HEK293 (cell line): Measurements from ENCODE around the gene NFIB.
A peak's percentile ranks its signal among the peaks of the same experiment; 100 is the strongest.

Experiments used
- CTCF ChIA-PET: fragments of 350-600 bp; formaldehyde crosslinking; extraction: SDS; loops from one replicate; lab custom pipeline; 2021; ENCODE audit warnings: antibody characterized with exemption; lab: Yijun Ruan, JAX
- POLR2A ChIA-PET: fragments of 300-600 bp; formaldehyde crosslinking; extraction: SDS; loops from one replicate; lab custom pipeline; 2020; ENCODE audit warnings: antibody characterized with exemption, inconsistent platforms; lab: Yijun Ruan, JAX
- H3K27ac ChIP-seq: fragments of 200-500 bp; sonication (Bioruptor generic); 2 replicates; pipeline ENCODE4 v1.5.1; 2014; ENCODE audit warnings: low read depth, low read length, control low read depth, inconsistent platforms; ENCODE audit errors: extremely low read depth
- H3K36me3 ChIP-seq, 2 experiments: fragments of 200-500 bp in 1 of 2; sonication (Bioruptor generic) in 1 of 2; 1 replicate in 1 of 2; 2 replicates in 1 of 2; pipeline ENCODE4 v1.5.1; 2014 to 2017; ENCODE audit warnings: inconsistent platforms in 2 of 2, low read length in 2 of 2; ENCODE audit not compliant: control insufficient read depth in 2 of 2, insufficient read depth in 1 of 2
- H3K4me1 ChIP-seq: fragments of 200-500 bp; sonication (Bioruptor generic); 2 replicates; pipeline ENCODE4 v1.5.1; 2014; ENCODE audit warnings: mild to moderate bottlenecking, low read length, inconsistent platforms; ENCODE audit not compliant: control insufficient read depth, insufficient read depth
- H3K4me3 ChIP-seq: 2 replicates; pipeline ENCODE4 v1.5.1; 2011; ENCODE audit warnings: low read depth, mild to moderate bottlenecking, control low read depth, low read length, moderate library complexity
- H3K9me3 ChIP-seq: fragments of 200-500 bp; sonication (Bioruptor generic); 2 replicates; pipeline ENCODE4 v1.5.1; 2014; ENCODE audit warnings: low read depth, low read length, inconsistent platforms; ENCODE audit not compliant: control insufficient read depth, insufficient read depth
- BCL11B ChIP-seq: fragments of 450-650 bp; formaldehyde crosslinking; IDR thresholded peaks from 2 replicates; pipeline ENCODE4 v1.5.1; 2016; ENCODE audit warnings: low read depth, missing biosample characterization, missing genetic modification characterization
- FEZF1 ChIP-seq: fragments of 450-650 bp; formaldehyde crosslinking; IDR thresholded peaks from 2 replicates; pipeline ENCODE4 v1.5.1; 2016; ENCODE audit warnings: missing biosample characterization, missing genetic modification characterization
- HOXD13 ChIP-seq: sonication (generic); formaldehyde crosslinking; IDR thresholded peaks from 2 replicates; pipeline ENCODE4 v1.8.0; 2022; ENCODE audit warnings: missing genetic modification reagents, borderline replicate concordance
- MEIS1 ChIP-seq: sonication (generic); formaldehyde crosslinking; IDR thresholded peaks from 2 replicates; pipeline ENCODE4 v1.8.1; 2022; ENCODE audit warnings: missing genetic modification reagents, mild to moderate bottlenecking, borderline replicate concordance
- PRDM1 ChIP-seq: fragments of 450-650 bp; formaldehyde crosslinking; IDR thresholded peaks from 2 replicates; pipeline ENCODE4; 2016; ENCODE audit warnings: missing biosample characterization, missing genetic modification characterization
- SCRT2 ChIP-seq: fragments of 450-650 bp; formaldehyde crosslinking; IDR thresholded peaks from 2 replicates; pipeline ENCODE4 v1.5.1; 2016; ENCODE audit warnings: missing biosample characterization, missing genetic modification characterization
- ZBTB17 ChIP-seq: fragments of 450-650 bp; formaldehyde crosslinking; IDR thresholded peaks from 2 replicates; pipeline ENCODE4 v1.5.1; 2016; ENCODE audit warnings: missing biosample characterization, missing genetic modification characterization
- ZBTB20 ChIP-seq: fragments of 450-650 bp; formaldehyde crosslinking; IDR thresholded peaks from 2 replicates; pipeline ENCODE4 v1.5.1; 2016; ENCODE audit warnings: missing biosample characterization, missing genetic modification characterization
- ZFP69B ChIP-seq: fragments of 450-650 bp; formaldehyde crosslinking; IDR thresholded peaks from 2 replicates; pipeline ENCODE4 v1.5.1; 2016; ENCODE audit warnings: missing biosample characterization, missing genetic modification characterization
- ZNF148 ChIP-seq: fragments of 450-650 bp; formaldehyde crosslinking; IDR thresholded peaks from 2 replicates; pipeline ENCODE4 v1.5.0; 2017; ENCODE audit warnings: missing biosample characterization, missing genetic modification characterization, borderline replicate concordance
- ZNF19 ChIP-seq: fragments of 450-650 bp; formaldehyde crosslinking; IDR thresholded peaks from 2 replicates; pipeline ENCODE4; 2016; ENCODE audit warnings: missing biosample characterization, missing genetic modification characterization, low read depth
- ZNF202 ChIP-seq: fragments of 450-650 bp; formaldehyde crosslinking; IDR thresholded peaks from 2 replicates; pipeline ENCODE4 v1.5.1; 2016; ENCODE audit warnings: missing biosample characterization, missing genetic modification characterization, borderline replicate concordance
- ZNF214 ChIP-seq: fragments of 450-650 bp; formaldehyde crosslinking; IDR thresholded peaks from 2 replicates; pipeline ENCODE4 v1.5.1; 2017; ENCODE audit warnings: missing biosample characterization, mild to moderate bottlenecking, missing genetic modification characterization, borderline replicate concordance
- ZNF341 ChIP-seq: fragments of 450-650 bp; formaldehyde crosslinking; IDR thresholded peaks from 2 replicates; pipeline ENCODE4; 2016; ENCODE audit warnings: low read depth, missing biosample characterization, missing genetic modification characterization
- ZNF433 ChIP-seq: fragments of 450-650 bp; formaldehyde crosslinking; IDR thresholded peaks from 2 replicates; pipeline ENCODE4 v1.5.1; 2016; ENCODE audit warnings: missing biosample characterization, missing genetic modification characterization, low read depth
- ZNF529 ChIP-seq: fragments of 450-650 bp; formaldehyde crosslinking; IDR thresholded peaks from 2 replicates; pipeline ENCODE4 v1.5.1; 2017; ENCODE audit warnings: missing genetic modification characterization, missing biosample characterization; ENCODE audit not compliant: insufficient replicate concordance
- ZNF544 ChIP-seq: fragments of 450-650 bp; formaldehyde crosslinking; IDR thresholded peaks from 2 replicates; pipeline ENCODE4 v1.5.0; 2017; ENCODE audit warnings: missing biosample characterization, missing genetic modification characterization
- ZNF561 ChIP-seq: fragments of 450-650 bp; IDR thresholded peaks from 2 replicates; pipeline ENCODE4 v1.5.1; 2018; ENCODE audit warnings: missing biosample characterization, missing genetic modification characterization, borderline replicate concordance
- ZNF629 ChIP-seq: fragments of 450-650 bp; formaldehyde crosslinking; IDR thresholded peaks from 2 replicates; pipeline ENCODE4 v1.5.1; 2017; ENCODE audit warnings: missing biosample characterization, missing genetic modification characterization
- ZNF76 ChIP-seq: fragments of 450-650 bp; formaldehyde crosslinking; IDR thresholded peaks from 2 replicates; pipeline ENCODE4; 2016; ENCODE audit warnings: low read depth, missing biosample characterization, missing genetic modification characterization, borderline replicate concordance
- TF ChIP-seq, protein P1 (sequence below): fragments of 450-650 bp; formaldehyde crosslinking; IDR thresholded peaks from 2 replicates; pipeline ENCODE4 v1.5.1; 2016; ENCODE audit warnings: missing biosample characterization, missing genetic modification characterization
- TF ChIP-seq, protein P2 (sequence below): fragments of 450-650 bp; formaldehyde crosslinking; IDR thresholded peaks from 2 replicates; pipeline ENCODE4 v1.5.1; 2017; ENCODE audit warnings: missing biosample characterization, missing genetic modification characterization

Gene NFIB

GRCh38 chr9:14318934-14319580 lies 5.1 kb upstream of the NFIB start (continued):
- TF ChIP-seq ZNF544 (tag by site-specific recombination) (no peak), ZNF76 (tag by site-specific recombination) (no peak), MEIS1 (CRISPR knock-in tag) (no peak), ZNF202 (tag by site-specific recombination) (no peak), ZNF433 (tag by site-specific recombination) (no peak), FEZF1 (tag by site-specific recombination) (peak; percentile 37), ZNF629 (tag by site-specific recombination) (0 out of 2 replicates have a peak, but pooled peaks have one; percentile 19), HOXD13 (CRISPR knock-in tag) (no peak)
- TF ChIP-seq, all 188 proteins: peak for 7

DNA sequence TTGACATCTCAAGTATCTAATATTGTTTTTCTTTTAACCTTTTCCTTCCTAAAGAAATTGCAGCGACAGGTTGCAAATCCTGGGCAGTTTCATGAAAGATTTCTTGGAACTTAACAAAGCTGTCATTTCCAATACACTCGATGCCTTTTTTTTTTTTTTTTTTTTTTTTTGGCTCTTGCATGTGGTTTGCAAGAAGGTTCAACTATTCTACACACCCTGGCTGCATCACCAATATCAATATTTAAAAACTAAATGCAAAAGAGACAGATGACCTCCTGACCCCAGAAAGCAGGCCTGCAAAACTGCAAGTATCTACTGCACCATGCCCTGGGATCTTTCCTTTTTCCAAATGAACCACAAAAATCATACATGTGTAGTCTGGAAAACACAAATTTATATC lies 4.4 kb upstream of the NFIB start:
- TF ChIP-seq BCL11B (tag by site-specific recombination) (no peak), SCRT2 (tag by site-specific recombination) (peak; percentile 43; the same call in 1 of the 2 replicates)
- H3K4me3 ChIP-seq: no peak overlapping the region
- H3K27ac ChIP-seq: no peak overlapping the region
- ChIA-PET CTCF (interaction anchor here (0.6 to 1.1 kb wide), 4 partner anchors 97 to 1229 kb away, joined by 3 read pairs; no protein-coding TSS in a partner anchor), POLR2A (no interaction called here)
- H3K4me1 ChIP-seq: peaks cover 31% of the 10 kb centered on the region
- H3K9me3 ChIP-seq: no peaks in the 10 kb centered on the region
- no peaks in the 10 kb centered on the region for H3K36me3 ChIP-seq

DNA sequence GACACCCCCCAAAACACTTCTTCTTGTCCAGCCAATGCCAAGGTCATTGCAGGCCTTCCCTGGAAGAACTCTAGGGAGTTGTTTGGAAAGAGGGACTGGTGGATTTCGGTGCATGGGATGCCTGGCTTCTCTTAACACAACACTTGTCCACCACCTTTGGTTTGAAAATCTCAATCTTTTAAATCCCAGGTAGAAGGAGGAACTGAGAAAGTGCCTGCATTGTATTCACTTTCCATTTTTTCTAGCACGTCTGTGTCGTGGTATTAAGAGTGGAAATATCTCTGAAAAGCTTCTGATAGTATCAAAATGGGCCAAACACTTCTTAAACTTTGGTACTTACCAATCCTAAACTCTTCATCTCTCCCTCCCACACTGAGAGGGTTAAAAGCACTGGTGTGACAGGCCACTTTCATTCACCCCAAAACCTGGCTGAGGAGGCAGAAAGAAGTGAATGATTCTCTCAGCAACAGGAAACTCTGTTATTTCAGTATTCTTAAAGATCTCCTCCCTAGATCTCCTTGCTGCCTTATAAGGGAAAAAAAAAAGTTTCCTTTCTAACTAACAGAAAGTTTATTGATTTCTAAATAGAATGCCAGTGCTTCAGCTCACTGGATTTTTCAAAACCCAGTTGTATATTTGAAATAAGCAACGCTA lies 3.9 kb upstream of the NFIB start:
- Histone ChIP-seq H3K9me3 (no peaks in the 10 kb centered on the region), H3K4me3 (no peak overlapping the region)
- TF ChIP-seq PRDM1 (tag by site-specific recombination) (peak; percentile 46; the same call in 1 of the 2 replicates), ZNF19 (tag by site-specific recombination) (no peak)
- TF ChIP-seq, all 188 proteins: peak for 1
- ChIA-PET POLR2A (no interaction called here), CTCF (interaction anchor here (0.6 to 1.1 kb wide), 3 partner anchors 98 to 1229 kb away, joined by 3 read pairs; no protein-coding TSS in a partner anchor)
- Histone ChIP-seq H3K27ac (no peak overlapping the region; the same call in 1 of the 2 replicates), H3K36me3 (no peaks in the 10 kb centered on the region), H3K4me1 (peaks cover 31% of the 10 kb centered on the region)

- ChIA-PET CTCF (interaction anchor here (1.2 to 1.6 kb wide), 2 partner anchors 36 to 113 kb away, joined by 3 to 9 read pairs; no protein-coding TSS in a partner anchor), POLR2A (interaction anchor here (0.6 to 1.9 kb wide), 3 partner anchors 44 to 111 kb away, joined by 3 to 4 read pairs (median 4); no protein-coding TSS in a partner anchor)
- Histone ChIP-seq H3K36me3 (no peaks in the 10 kb centered on the region), H3K9me3 (no peaks in the 10 kb centered on the region), H3K4me1 (peaks cover 31% of the 10 kb centered on the region), H3K4me3 (no peak overlapping the region), H3K27ac (peak overlapping the region; percentile 100; the same call in 1 of the 2 replicates)
- no peak for TF ChIP-seq ZFP69B (tag by site-specific recombination)
- TF ChIP-seq ZBTB17 (tag by site-specific recombination): peak; percentile 76; the same call in 1 of the 2 replicates
- TF ChIP-seq ZBTB20: peak; percentile 47; the same call in 1 of the 2 replicates
- no peak for TF ChIP-seq ZNF561 (tag by site-specific recombination)
- no peak for TF ChIP-seq ZNF148
- no peak for TF ChIP-seq MEIS1 (CRISPR knock-in tag)
- no peak for TF ChIP-seq ZNF529
- TF ChIP-seq, protein P1, sequence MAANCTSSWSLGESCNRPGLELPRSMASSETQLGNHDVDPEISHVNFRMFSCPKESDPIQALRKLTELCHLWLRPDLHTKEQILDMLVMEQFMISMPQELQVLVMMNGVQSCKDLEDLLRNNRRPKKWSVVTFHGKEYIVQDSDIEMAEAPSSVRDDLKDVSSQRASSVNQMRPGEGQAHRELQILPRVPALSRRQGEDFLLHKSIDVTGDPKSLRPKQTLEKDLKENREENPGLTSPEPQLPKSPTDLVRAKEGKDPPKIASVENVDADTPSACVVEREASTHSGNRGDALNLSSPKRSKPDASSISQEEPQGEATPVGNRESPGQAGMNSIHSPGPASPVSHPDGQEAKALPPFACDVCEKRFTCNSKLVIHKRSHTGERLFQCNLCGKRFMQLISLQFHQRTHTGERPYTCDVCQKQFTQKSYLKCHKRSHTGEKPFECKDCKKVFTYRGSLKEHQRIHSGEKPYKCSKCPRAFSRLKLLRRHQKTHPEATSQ (tag by site-specific recombination): no peak
- no peak for TF ChIP-seq ZNF214 (tag by site-specific recombination)
- TF ChIP-seq, protein P2, sequence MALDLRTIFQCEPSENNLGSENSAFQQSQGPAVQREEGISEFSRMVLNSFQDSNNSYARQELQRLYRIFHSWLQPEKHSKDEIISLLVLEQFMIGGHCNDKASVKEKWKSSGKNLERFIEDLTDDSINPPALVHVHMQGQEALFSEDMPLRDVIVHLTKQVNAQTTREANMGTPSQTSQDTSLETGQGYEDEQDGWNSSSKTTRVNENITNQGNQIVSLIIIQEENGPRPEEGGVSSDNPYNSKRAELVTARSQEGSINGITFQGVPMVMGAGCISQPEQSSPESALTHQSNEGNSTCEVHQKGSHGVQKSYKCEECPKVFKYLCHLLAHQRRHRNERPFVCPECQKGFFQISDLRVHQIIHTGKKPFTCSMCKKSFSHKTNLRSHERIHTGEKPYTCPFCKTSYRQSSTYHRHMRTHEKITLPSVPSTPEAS (tag by site-specific recombination): no peak
- TF ChIP-seq ZNF341 (tag by site-specific recombination): no peak
Observed at GRCh38 chr9:14316602-14317300, 2.8 kb upstream of the NFIB start.
